H1 (cell line): ENCODE data around the gene AGXT2. TPM values are rescaled to one million over a fixed set of nuclear protein-coding genes. Genes with fewer than 3 reads are reported as not detected.

ENCODE experiments used
- CTCF ChIA-PET: fragments of 300-600 bp; sonication (Branson Sonifier 250); formaldehyde crosslinking; loops from one replicate; lab custom pipeline; 2021; ENCODE audit not compliant: partially characterized antibody; lab: Charles Lee
- POLR2A ChIA-PET: fragments of 300-600 bp; sonication (Branson Sonifier 250); formaldehyde crosslinking; loops from one replicate; lab custom pipeline; 2021; ENCODE audit warnings: inconsistent platforms; ENCODE audit not compliant: partially characterized antibody; lab: Charles Lee
- DNase-seq, 2 experiments: peaks; one replicate each; pipeline versions ENCODE4 v3.0.0 to v3.0.0-alpha.2; 2010 to 2022; ENCODE audit warnings: low spot score in 2 of 2, low read depth in 1 of 2, mixed read lengths in 1 of 2
- FAIRE-seq: peaks from 2 replicates; lab custom pipeline; 2011; peaks lifted over from hg19 to GRCh38; lab: Jason Lieb, UNC
- H2AFZ ChIP-seq: 2 replicates; pipeline ENCODE4 v1.8.1; 2012; ENCODE audit warnings: low read length, inconsistent platforms
- H2AK5ac ChIP-seq: 2 replicates; pipeline ENCODE4 v1.6.1; 2013; ENCODE audit warnings: low read depth, low read length
- H2BK120ac ChIP-seq: replicated peaks from 2 replicates; pipeline ENCODE3; 2013; ENCODE audit warnings: low read depth, low read length, inconsistent platforms
- H2BK12ac ChIP-seq: 2 replicates; pipeline ENCODE4 v1.6.1; 2013; ENCODE audit warnings: low read depth, low read length
- H2BK15ac ChIP-seq: 2 replicates; pipeline ENCODE4 v1.6.1; 2013; ENCODE audit warnings: low read length
- H2BK20ac ChIP-seq: 2 replicates; pipeline ENCODE4 v1.6.1; 2013; ENCODE audit warnings: low read length
- H2BK5ac ChIP-seq: 2 replicates; pipeline ENCODE4 v1.6.1; 2013; ENCODE audit warnings: low read depth, low read length
- H3K14ac ChIP-seq: 2 replicates; pipeline ENCODE4 v1.6.1; 2013; ENCODE audit warnings: inconsistent platforms; ENCODE audit not compliant: insufficient read length
- H3K18ac ChIP-seq: 2 replicates; pipeline ENCODE4 v1.6.1; 2013; ENCODE audit warnings: low read length; ENCODE audit errors: extremely low read depth
- H3K23ac ChIP-seq: 2 replicates; pipeline ENCODE4 v1.6.1; 2013; ENCODE audit warnings: inconsistent platforms; ENCODE audit not compliant: insufficient read length
- H3K23me2 ChIP-seq: 2 replicates; pipeline ENCODE4 v1.6.1; 2013; ENCODE audit warnings: low read depth, low read length
- H3K27ac ChIP-seq: 2 replicates; pipeline ENCODE4 v1.6.1; 2011; ENCODE audit warnings: low read depth, low read length, inconsistent platforms
- H3K27me3 ChIP-seq, 4 experiments: replicated peaks in 1 of 4; 1 replicate in 1 of 4; 2 replicates in 3 of 4; pipeline versions ENCODE4 v1.6.1 to v1.8.1; 2011 to 2013; ENCODE audit warnings: low read length in 3 of 4, mild to moderate bottlenecking in 3 of 4, inconsistent platforms in 2 of 4, mixed read lengths in 2 of 4, moderate library complexity in 1 of 4; ENCODE audit not compliant: control insufficient read depth in 3 of 4, insufficient read depth in 3 of 4; ENCODE audit errors: extremely low read depth in 1 of 4
- H3K36me3 ChIP-seq, 4 experiments: 2 replicates each; pipeline versions ENCODE4 v1.6.1 to v1.8.1; 2011 to 2013; ENCODE audit warnings: mild to moderate bottlenecking in 4 of 4, low read length in 3 of 4, moderate library complexity in 2 of 4, control low read depth in 1 of 4, inconsistent platforms in 1 of 4; ENCODE audit not compliant: insufficient read depth in 4 of 4, control insufficient read depth in 2 of 4
- H3K4ac ChIP-seq: replicated peaks from 2 replicates; pipeline ENCODE3; 2013; ENCODE audit warnings: low read length, low read depth, mixed read lengths, inconsistent platforms; ENCODE audit not compliant: insufficient read length
- H3K4me1 ChIP-seq, 4 experiments: replicated peaks in 1 of 4; 1 replicate in 1 of 4; 2 replicates in 3 of 4; pipeline versions ENCODE4 v1.6.1 to v1.8.1; 2011 to 2013; ENCODE audit warnings: low read length in 3 of 4, inconsistent platforms in 2 of 4, mixed read lengths in 1 of 4; ENCODE audit not compliant: insufficient read depth in 4 of 4, control insufficient read depth in 3 of 4
- H3K4me2 ChIP-seq, 2 experiments: 2 replicates each; pipeline versions ENCODE4 v1.6.1 to v1.8.1; 2011 to 2013; ENCODE audit warnings: low read depth in 2 of 2, low read length in 2 of 2, control low read depth in 1 of 2, inconsistent platforms in 1 of 2, mild to moderate bottlenecking in 1 of 2; ENCODE audit not compliant: insufficient read depth in 1 of 2
- H3K4me3 ChIP-seq, 4 experiments: fragments of 200-600, 300-600 bp in 1 of 4; sonication (generic), shearing (Covaris generic), sonication (Bioruptor Twin) in 1 of 4; 2 replicates each; pipeline versions ENCODE4 v1.5.1 to v1.8.1; 2011 to 2016; ENCODE audit warnings: low read length in 4 of 4, low read depth in 3 of 4, control low read depth in 2 of 4, inconsistent platforms in 2 of 4, mild to moderate bottlenecking in 2 of 4, mixed read lengths in 1 of 4, moderate library complexity in 1 of 4; ENCODE audit not compliant: insufficient read depth in 2 of 4; ENCODE audit errors: extremely low read depth in 1 of 4
- H3K56ac ChIP-seq: replicated peaks from 2 replicates; pipeline ENCODE3; 2013; ENCODE audit warnings: low read depth, mild to moderate bottlenecking, mixed read lengths, low read length, inconsistent platforms; ENCODE audit not compliant: insufficient read length
- H3K79me1 ChIP-seq: 2 replicates; pipeline ENCODE4 v1.6.1; 2013; ENCODE audit warnings: low read depth, low read length, control low read depth
- H3K79me2 ChIP-seq, 2 experiments: 2 replicates each; pipeline versions ENCODE4 v1.6.1 to v1.8.1; 2012 to 2013; ENCODE audit warnings: low read length in 2 of 2, mild to moderate bottlenecking in 2 of 2, inconsistent platforms in 1 of 2; ENCODE audit not compliant: insufficient read depth in 2 of 2, control insufficient read depth in 1 of 2
- H3K9ac ChIP-seq, 4 experiments: replicated peaks in 1 of 4; 1 replicate in 1 of 4; 2 replicates in 3 of 4; pipeline versions ENCODE4 v1.6.1 to v1.8.1; 2011 to 2013; ENCODE audit warnings: low read depth in 3 of 4, low read length in 3 of 4, control low read depth in 2 of 4, mild to moderate bottlenecking in 2 of 4, moderate library complexity in 2 of 4, inconsistent platforms in 1 of 4; ENCODE audit errors: extremely low read depth in 1 of 4
- H3K9me3 ChIP-seq, 2 experiments: 2 replicates each; pipeline versions ENCODE4 v1.6.1 to v1.8.1; 2012 to 2013; ENCODE audit warnings: mild to moderate bottlenecking in 2 of 2, moderate library complexity in 2 of 2, control low read depth in 1 of 2, inconsistent platforms in 1 of 2, low read depth in 1 of 2, low read length in 1 of 2, mixed read lengths in 1 of 2; ENCODE audit not compliant: insufficient read depth in 2 of 2
- H4K20me1 ChIP-seq, 2 experiments: replicated peaks in 1 of 2; 2 replicates each; pipeline versions ENCODE3 to v1.8.1; 2011 to 2013; ENCODE audit warnings: inconsistent platforms in 2 of 2, low read length in 2 of 2, mild to moderate bottlenecking in 1 of 2; ENCODE audit not compliant: insufficient read depth in 2 of 2, control insufficient read depth in 1 of 2
- H4K5ac ChIP-seq: 2 replicates; pipeline ENCODE4 v1.6.1; 2013; ENCODE audit warnings: low read length, low read depth, mixed read lengths, inconsistent platforms; ENCODE audit not compliant: insufficient read length
- H4K8ac ChIP-seq: 2 replicates; pipeline ENCODE4 v1.8.0; 2013; ENCODE audit warnings: mild to moderate bottlenecking, moderate library complexity, low read length, inconsistent platforms; ENCODE audit not compliant: insufficient read depth; ENCODE audit errors: extremely low read depth
- H4K91ac ChIP-seq: replicated peaks from 2 replicates; pipeline ENCODE3; 2013; ENCODE audit warnings: low read length, mixed read lengths, inconsistent platforms; ENCODE audit not compliant: insufficient read length
- KDM1A ChIP-seq: fragments of 200-600, 300-600 bp; sonication (generic); IDR thresholded peaks from 2 replicates; pipeline ENCODE4 v1.7.1; 2016; ENCODE audit warnings: mild to moderate bottlenecking, low read length, borderline replicate concordance
- RAD21 ChIP-seq, 2 experiments: IDR thresholded peaks in 1 of 2; conservative IDR thresholded peaks in 1 of 2; 2 replicates each; pipeline ENCODE4 v1.6.1; 2011; ENCODE audit warnings: low read depth in 2 of 2, low read length in 2 of 2, improper control_type of control experiment in 1 of 2, inconsistent platforms in 1 of 2, mild to moderate bottlenecking in 1 of 2, moderate library complexity in 1 of 2
- RBBP5 ChIP-seq: IDR thresholded peaks from 2 replicates; pipeline ENCODE4 v1.7.1; 2012; ENCODE audit warnings: low read depth, mild to moderate bottlenecking, inconsistent platforms, low read length, moderate library complexity, borderline replicate concordance
- RNF2 ChIP-seq: fragments of 200-900, 300-1000 bp; sonication (generic); IDR thresholded peaks from 2 replicates; pipeline ENCODE4 v1.7.1; 2016; ENCODE audit warnings: borderline replicate concordance, low read depth, mild to moderate bottlenecking, antibody characterized with exemption, low read length; ENCODE audit not compliant: poor library complexity, severe bottlenecking; ENCODE audit errors: missing control alignments
- SIX5 ChIP-seq: IDR thresholded peaks from 2 replicates; pipeline ENCODE4 v1.6.1; 2011; ENCODE audit warnings: mild to moderate bottlenecking, low read depth, low read length
- TCF12 ChIP-seq: IDR thresholded peaks from 2 replicates; pipeline ENCODE4 v1.6.1; 2011; ENCODE audit warnings: low read depth, mild to moderate bottlenecking, low read length
- whole genome bisulfite sequencing, 2 experiments: shearing (Covaris generic) in 1 of 2; methylation state at CpG; one replicate each; pipeline versions ENCODE4 v1.1.6 to v1.1.7; 2013 to 2015; ENCODE audit warnings: low lambda C conversion rate in 2 of 2, mixed read lengths in 2 of 2, inconsistent platforms in 1 of 2, low coverage in 1 of 2, missing lambda C conversion rate in 1 of 2; ENCODE audit not compliant: insufficient replicate concordance in 2 of 2, insufficient coverage in 1 of 2, insufficient read length in 1 of 2; ENCODE audit errors: extremely low coverage in 1 of 2, missing lambda C conversion rate in 1 of 2; 5-methylcytosine and 5-hydroxymethylcytosine counted together
- polyA plus RNA-seq, 7 experiments: library from polyadenylated mRNA; depleted of rRNA in 3 of 7; stranded (reverse) in 5 of 7; unstranded in 2 of 7; fragments of >200 nt in 5 of 7; fragments of 200-250 nt in 2 of 7; gene quantifications; 1 replicate in 5 of 7; 2 replicates in 1 of 7; 4 replicates in 1 of 7; pipeline versions ENCODE4 v1.2.1 to v1.2.3, GENCODE V29; 2011 to 2013; ENCODE audit warnings: missing spikeins in 2 of 7, mixed read lengths in 2 of 7
- total RNA-seq: library from RNA; stranded (reverse); fragmentation: NEBNext Ultra II Directional; extraction: Animal tissue kit (Norgen Biotek cat#: 25700); gene quantifications from 2 replicates; pipeline ENCODE4 v1.2.1, GENCODE V29; 2021
- TF ChIP-seq, protein P1 (sequence below), 3 experiments: IDR thresholded peaks; 1 replicate in 2 of 3; 2 replicates in 1 of 3; pipeline versions ENCODE4 v1.5.1 to v1.6.1; 2011; ENCODE audit warnings: low read length in 3 of 3, mild to moderate bottlenecking in 3 of 3, inconsistent platforms in 2 of 3, low read depth in 1 of 3, moderate library complexity in 1 of 3; ENCODE audit not compliant: insufficient read depth in 1 of 3; ENCODE audit errors: control extremely low read depth in 1 of 3

The AGXT2 gene
- total and polyA plus RNA-seq, 2 of the 8 experiments (the other 6 are each of a cell fraction or from before 2014, with no cell fraction given) = not detected

DNA sequence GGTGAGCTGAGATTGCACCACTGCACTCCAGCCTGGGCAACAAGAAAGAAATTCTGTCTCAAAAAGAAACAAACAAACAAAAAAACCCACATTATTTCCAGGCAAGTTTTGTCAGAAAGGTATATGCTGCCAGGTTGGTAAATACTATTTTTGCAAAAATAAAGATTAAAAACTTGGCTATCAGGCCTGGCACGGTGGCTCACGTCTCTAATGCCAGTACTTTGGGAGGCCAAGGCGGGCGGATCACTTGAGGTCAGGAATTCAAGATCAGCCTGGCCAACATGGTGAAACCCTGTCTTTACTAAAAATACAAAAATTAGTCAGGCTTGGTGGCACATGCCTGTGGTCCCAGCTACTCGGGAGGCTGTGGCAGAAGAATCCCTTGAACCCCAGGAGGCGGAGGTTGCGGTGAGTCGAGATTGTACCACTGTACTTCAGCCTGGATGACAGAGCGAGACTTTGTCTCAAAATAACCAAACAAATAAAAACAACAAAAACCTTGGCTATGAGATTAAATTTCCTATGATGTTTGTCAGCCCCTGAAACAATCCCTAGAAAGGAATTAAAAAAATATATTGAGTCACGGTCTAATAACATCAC, 22.7 kb downstream of the AGXT2 start:
- POLR2A ChIA-PET = no interaction called here

More for the DNA sequence above, 22.7 kb downstream of the AGXT2 start:
- no peak overlapping the region for H3K4me3 ChIP-seq
- H3K4me2 ChIP-seq = no peak overlapping the region
- H2BK120ac ChIP-seq = no peak overlapping the region
- no peak overlapping the region for H4K91ac ChIP-seq
- H4K8ac ChIP-seq = no peak overlapping the region
- no peaks in the 10 kb centered on the region for H3K4me1 ChIP-seq
- no peaks in the 10 kb centered on the region for H3K9me3 ChIP-seq
- no peak for DNase-seq
- no peak overlapping the region for H2BK20ac ChIP-seq
- H3K79me1 ChIP-seq = no peaks in the 10 kb centered on the region
- H3K23ac ChIP-seq = no peak overlapping the region
- TF ChIP-seq, protein P1, sequence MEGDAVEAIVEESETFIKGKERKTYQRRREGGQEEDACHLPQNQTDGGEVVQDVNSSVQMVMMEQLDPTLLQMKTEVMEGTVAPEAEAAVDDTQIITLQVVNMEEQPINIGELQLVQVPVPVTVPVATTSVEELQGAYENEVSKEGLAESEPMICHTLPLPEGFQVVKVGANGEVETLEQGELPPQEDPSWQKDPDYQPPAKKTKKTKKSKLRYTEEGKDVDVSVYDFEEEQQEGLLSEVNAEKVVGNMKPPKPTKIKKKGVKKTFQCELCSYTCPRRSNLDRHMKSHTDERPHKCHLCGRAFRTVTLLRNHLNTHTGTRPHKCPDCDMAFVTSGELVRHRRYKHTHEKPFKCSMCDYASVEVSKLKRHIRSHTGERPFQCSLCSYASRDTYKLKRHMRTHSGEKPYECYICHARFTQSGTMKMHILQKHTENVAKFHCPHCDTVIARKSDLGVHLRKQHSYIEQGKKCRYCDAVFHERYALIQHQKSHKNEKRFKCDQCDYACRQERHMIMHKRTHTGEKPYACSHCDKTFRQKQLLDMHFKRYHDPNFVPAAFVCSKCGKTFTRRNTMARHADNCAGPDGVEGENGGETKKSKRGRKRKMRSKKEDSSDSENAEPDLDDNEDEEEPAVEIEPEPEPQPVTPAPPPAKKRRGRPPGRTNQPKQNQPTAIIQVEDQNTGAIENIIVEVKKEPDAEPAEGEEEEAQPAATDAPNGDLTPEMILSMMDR (IDR thresholded peaks at IDR 0.05; ENCODE audit: control extremely low read depth in 1 of 3, insufficient read depth in 1 of 3, low read depth in 1 of 3, low read length in 3 of 3) = no peak
- TF ChIP-seq SIX5 (no peak), TCF12 (no peak), RAD21 (IDR thresholded peaks at IDR 0.05 in 1 of 2, conservative IDR thresholded peaks at IDR 0.05 in 1 of 2; ENCODE audit: low read depth in 2 of 2, low read length in 2 of 2) (no peak), RBBP5 (no peak), RNF2 (no peak), KDM1A (no peak)
- TF ChIP-seq, all 59 proteins: peak for 0
- H2AFZ ChIP-seq = no peak overlapping the region
- no peak overlapping the region for H3K56ac ChIP-seq
- no peak overlapping the region for H4K5ac ChIP-seq
- 84% methylated on average over 10 of the region's 10 CpGs; no CpG with 5 or more reads in 1 of the 2 experiments for WGBS, 2 experiments
- no peak overlapping the region for H2BK15ac ChIP-seq
- no peak overlapping the region for H3K9ac ChIP-seq
- no peak overlapping the region for H2AK5ac ChIP-seq
- no peak overlapping the region for H2BK5ac ChIP-seq
- CTCF ChIA-PET = no interaction called here
- no peak overlapping the region for H3K18ac ChIP-seq
- no peaks in the 10 kb centered on the region for H3K36me3 ChIP-seq
- no peak overlapping the region for H2BK12ac ChIP-seq
- no peaks in the 10 kb centered on the region for H3K23me2 ChIP-seq
- H3K27ac ChIP-seq = no peak overlapping the region
- H4K20me1 ChIP-seq = no peaks in the 10 kb centered on the region
- no peak for FAIRE-seq
- H3K79me2 ChIP-seq = no peaks in the 10 kb centered on the region
- no peaks in the 10 kb centered on the region for H3K27me3 ChIP-seq
- no peak overlapping the region for H3K14ac ChIP-seq
- no peak overlapping the region for H3K4ac ChIP-seq
